Measurements from ENCODE around the gene ATP5F1E.
A peak's percentile ranks its signal among the peaks of the same experiment; 100 is the strongest.

ATP5F1E gene

DNA sequence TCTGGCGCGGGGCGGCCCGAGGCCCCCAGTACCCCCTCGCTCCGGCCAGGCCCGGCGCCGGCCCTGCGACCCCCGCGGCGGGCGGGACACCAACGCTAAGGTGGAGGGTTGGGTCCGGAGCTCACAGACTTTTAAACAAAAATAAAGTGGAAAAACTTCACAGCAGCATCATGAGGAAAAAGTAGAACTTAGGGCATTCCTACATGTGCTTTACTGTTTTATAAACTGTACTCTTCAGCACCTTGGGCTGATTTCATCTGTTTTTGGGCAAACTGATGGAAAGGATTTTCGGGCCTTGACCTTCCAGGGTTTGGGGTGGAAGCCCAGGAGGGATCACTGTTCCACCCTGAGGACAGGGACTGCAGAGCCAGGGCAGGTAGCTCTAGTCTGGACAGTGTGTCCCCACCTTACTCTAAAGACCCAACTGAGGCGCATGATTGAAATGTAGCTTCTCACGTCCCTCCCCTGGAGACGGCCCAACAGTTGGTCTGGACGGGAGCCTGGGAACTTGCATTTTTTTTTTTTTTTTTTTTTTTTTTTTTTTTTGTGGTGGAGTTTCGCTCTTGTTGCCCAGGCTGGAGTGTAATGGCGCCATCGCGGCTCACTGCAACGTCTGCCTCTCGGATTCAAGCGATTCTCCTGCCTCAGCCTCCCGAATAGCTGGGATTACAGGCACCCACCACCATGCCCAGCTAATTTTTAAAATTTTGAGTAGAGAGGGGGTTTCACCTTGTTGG lies 50.3 kb downstream of the ATP5F1E start:
- H3K4me2 ChIP-seq (ENCODE audit: low read length): peak overlapping the region; percentile 75
- peak overlapping the region; percentile 48 for H3K27ac ChIP-seq (ENCODE audit: low read depth, low read length, poor library complexity, severe bottlenecking)
- H3K36me3 ChIP-seq (ENCODE audit: insufficient read depth, low read length): peaks cover 16% of the 10 kb centered on the region; the same call in 1 of the 2 replicates
- H4K20me1 ChIP-seq (ENCODE audit: insufficient read depth, low read length): no peaks in the 10 kb centered on the region
- H3K4me1 ChIP-seq (ENCODE audit: insufficient read depth, low read length, severe bottlenecking): peaks cover 48% of the 10 kb centered on the region
- no peaks in the 10 kb centered on the region for H3K27me3 ChIP-seq (ENCODE audit: insufficient read depth, low read length)
- H3K9ac ChIP-seq (ENCODE audit: low read length): peak overlapping the region; percentile 82
- H2AFZ ChIP-seq (ENCODE audit: low read length): no peak overlapping the region
- H3K4me3 ChIP-seq (ENCODE audit: low read depth, low read length, poor library complexity, severe bottlenecking): peak overlapping the region; percentile 80
- H3K9me2 ChIP-seq (ENCODE audit: low read depth, low read length): no peaks in the 10 kb centered on the region
- no peaks in the 10 kb centered on the region for H3F3A ChIP-seq (ENCODE audit: insufficient read depth, low read length)
- H3K79me2 ChIP-seq (ENCODE audit: insufficient read depth, low read length): peaks cover 45% of the 10 kb centered on the region
- no peak for TF ChIP-seq EZH2 (IDR thresholded peaks at IDR 0.05; ENCODE audit: borderline replicate concordance, low read length)
- TF ChIP-seq, protein P1, sequence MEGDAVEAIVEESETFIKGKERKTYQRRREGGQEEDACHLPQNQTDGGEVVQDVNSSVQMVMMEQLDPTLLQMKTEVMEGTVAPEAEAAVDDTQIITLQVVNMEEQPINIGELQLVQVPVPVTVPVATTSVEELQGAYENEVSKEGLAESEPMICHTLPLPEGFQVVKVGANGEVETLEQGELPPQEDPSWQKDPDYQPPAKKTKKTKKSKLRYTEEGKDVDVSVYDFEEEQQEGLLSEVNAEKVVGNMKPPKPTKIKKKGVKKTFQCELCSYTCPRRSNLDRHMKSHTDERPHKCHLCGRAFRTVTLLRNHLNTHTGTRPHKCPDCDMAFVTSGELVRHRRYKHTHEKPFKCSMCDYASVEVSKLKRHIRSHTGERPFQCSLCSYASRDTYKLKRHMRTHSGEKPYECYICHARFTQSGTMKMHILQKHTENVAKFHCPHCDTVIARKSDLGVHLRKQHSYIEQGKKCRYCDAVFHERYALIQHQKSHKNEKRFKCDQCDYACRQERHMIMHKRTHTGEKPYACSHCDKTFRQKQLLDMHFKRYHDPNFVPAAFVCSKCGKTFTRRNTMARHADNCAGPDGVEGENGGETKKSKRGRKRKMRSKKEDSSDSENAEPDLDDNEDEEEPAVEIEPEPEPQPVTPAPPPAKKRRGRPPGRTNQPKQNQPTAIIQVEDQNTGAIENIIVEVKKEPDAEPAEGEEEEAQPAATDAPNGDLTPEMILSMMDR (IDR thresholded peaks at IDR 0.05; ENCODE audit: low read length): no peak
- no peaks in the 10 kb centered on the region for H3K9me3 ChIP-seq (ENCODE audit: low read length)

DNA sequence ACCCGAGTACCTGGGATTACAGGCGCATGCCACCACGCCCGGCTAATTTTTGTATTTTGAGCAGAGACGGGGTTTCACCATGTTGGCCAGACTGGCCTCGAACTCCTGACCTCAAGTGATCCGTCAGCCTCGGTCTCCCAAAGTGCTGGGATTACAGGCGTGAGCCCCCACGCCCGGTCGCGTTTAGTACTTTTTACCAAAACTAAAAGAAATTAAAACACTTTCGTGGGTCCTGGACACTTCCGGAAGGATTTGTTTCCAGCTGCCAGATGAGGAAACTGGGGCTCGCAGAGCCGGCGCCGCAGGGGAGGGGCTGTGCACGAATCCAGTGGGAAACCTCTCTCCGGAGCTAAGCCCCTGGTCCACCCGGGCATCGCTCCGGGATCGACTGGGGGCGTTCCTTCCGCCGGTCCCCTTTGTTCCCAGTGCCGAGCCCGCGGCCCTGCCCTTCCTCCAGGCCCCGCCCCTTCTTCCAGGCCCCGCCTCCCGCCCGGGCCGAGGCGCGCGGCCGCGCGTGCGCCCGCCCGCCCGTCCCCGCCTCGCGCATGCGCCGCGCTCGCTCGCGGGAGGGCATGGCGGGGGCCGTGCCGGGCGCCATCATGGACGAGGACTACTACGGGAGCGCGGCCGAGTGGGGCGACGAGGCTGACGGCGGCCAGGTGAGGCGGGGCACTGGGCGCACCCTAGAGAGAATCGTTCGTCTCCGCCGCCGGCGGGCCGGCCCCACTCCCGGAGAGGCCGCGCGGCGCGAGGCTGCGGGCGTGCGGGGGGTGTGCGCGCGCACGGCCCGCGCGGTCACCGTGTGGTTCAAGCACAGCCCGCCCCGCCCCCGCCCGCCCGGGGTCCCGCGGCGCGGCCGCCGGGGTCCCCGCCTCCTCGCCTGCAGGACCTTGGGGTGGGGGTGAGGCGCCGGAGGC lies 51.2 kb downstream of the ATP5F1E start, which contains the start of gene NELFCD:
NELFCD (plus strand) TSS at position 546 of the 917 bp plus-strand sequence; CDS start at position 600, 54 bp downstream.
- H3K27ac ChIP-seq (ENCODE audit: low read depth, low read length, poor library complexity, severe bottlenecking): peak within 1 kb of the TSS; percentile 48
- H3K4me2 ChIP-seq (ENCODE audit: low read length): peak within 1 kb of the TSS; percentile 75
- H4K20me1 ChIP-seq (ENCODE audit: insufficient read depth, low read length): no peaks in the 10 kb centered on the region
- H3K79me2 ChIP-seq (ENCODE audit: insufficient read depth, low read length): peaks cover 44% of the 10 kb centered on the region
- TF ChIP-seq, protein P1 (IDR thresholded peaks at IDR 0.05; ENCODE audit: low read length): no peak
- TF ChIP-seq EZH2 (IDR thresholded peaks at IDR 0.05; ENCODE audit: borderline replicate concordance, low read length): no peak
- H3K4me1 ChIP-seq (ENCODE audit: insufficient read depth, low read length, severe bottlenecking): peaks cover 48% of the 10 kb centered on the region
- H3K9me3 ChIP-seq (ENCODE audit: low read length): no peaks in the 10 kb centered on the region; the same call in none of the 2 replicates
- H3K4me3 ChIP-seq (ENCODE audit: low read depth, low read length, poor library complexity, severe bottlenecking): peak within 1 kb of the TSS; percentile 80
- no peaks in the 10 kb centered on the region for H3K9me2 ChIP-seq (ENCODE audit: low read depth, low read length)
- no peaks in the 10 kb centered on the region for H3F3A ChIP-seq (ENCODE audit: insufficient read depth, low read length)
- no peaks in the 10 kb centered on the region for H3K27me3 ChIP-seq (ENCODE audit: insufficient read depth, low read length)
- H3K36me3 ChIP-seq (ENCODE audit: insufficient read depth, low read length): peaks cover 7% of the 10 kb centered on the region; the same call in 1 of the 2 replicates
- 0 out of 2 replicates have a peak within 1 kb of the TSS, but pooled peaks have one; percentile 88 for H2AFZ ChIP-seq (ENCODE audit: low read length)
- peak within 1 kb of the TSS; percentile 86 for H3K9ac ChIP-seq (ENCODE audit: low read length)

DNA sequence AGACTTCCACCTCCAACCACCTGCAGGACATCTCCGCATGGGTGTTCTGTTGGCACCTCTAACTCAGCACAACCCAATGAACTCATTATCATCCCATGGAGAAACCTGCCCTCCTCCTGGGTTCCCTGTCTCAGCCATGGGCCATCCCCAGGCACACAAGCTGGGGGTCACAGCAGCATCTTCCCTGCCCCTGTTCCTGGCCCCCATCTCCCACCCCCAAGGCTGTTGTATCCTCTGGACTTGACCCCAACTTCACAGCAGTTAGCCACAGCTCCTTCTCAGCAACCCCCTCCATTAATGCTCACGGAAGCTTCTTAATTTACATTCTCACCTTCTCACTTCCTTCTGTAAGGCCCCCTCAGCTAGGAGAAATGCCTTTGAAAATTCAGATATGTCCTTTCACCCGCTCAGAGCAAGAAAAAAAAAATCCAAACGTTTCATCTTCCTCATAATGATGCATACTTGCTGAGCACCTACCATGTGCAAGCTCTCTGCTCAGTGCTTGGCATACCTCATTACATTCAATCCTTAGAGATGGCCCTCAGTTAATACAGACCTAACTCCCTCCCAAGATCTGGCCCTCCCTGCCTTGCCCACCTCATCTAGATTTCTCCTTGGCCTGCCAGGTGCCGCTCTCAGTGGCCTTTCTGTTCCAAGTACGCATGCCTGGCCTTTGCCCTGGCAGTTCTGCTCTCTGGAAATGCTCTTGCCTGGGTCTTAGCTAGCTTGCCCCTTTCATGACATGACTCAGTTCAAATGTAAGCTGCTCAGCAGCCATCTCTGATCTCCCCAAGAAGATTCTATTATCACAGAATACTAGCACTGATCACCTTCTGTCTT lies 53.6 kb downstream of the ATP5F1E start:
- Histone ChIP-seq H3K4me1 (ENCODE audit: insufficient read depth, low read length, severe bottlenecking) (peaks cover 34% of the 10 kb centered on the region), H3K79me2 (ENCODE audit: insufficient read depth, low read length) (peaks cover 20% of the 10 kb centered on the region), H3K4me3 (ENCODE audit: low read depth, low read length, poor library complexity, severe bottlenecking) (no peak overlapping the region), H3K27me3 (ENCODE audit: insufficient read depth, low read length) (no peaks in the 10 kb centered on the region), H3K36me3 (ENCODE audit: insufficient read depth, low read length) (no peaks in the 10 kb centered on the region), H3K9me2 (ENCODE audit: low read depth, low read length) (no peaks in the 10 kb centered on the region), H3F3A (ENCODE audit: insufficient read depth, low read length) (no peaks in the 10 kb centered on the region), H4K20me1 (ENCODE audit: insufficient read depth, low read length) (no peaks in the 10 kb centered on the region), H3K27ac (ENCODE audit: low read depth, low read length, poor library complexity, severe bottlenecking) (no peak overlapping the region), H2AFZ (ENCODE audit: low read length) (no peak overlapping the region), H3K4me2 (ENCODE audit: low read length) (no peak overlapping the region), H3K9ac (ENCODE audit: low read length) (no peak overlapping the region), H3K9me3 (ENCODE audit: low read length) (peaks cover 9% of the 10 kb centered on the region)
- TF ChIP-seq EZH2 (IDR thresholded peaks at IDR 0.05; ENCODE audit: borderline replicate concordance, low read length): no peak
- TF ChIP-seq, protein P1 (IDR thresholded peaks at IDR 0.05; ENCODE audit: low read length): no peak
